SU-DHL-6 (cell line): ENCODE data around the gene TEX19.

Experiments used
- H2AFZ ChIP-seq: fragments of 200-600 bp; sonication (generic); 2 replicates; pipeline ENCODE4 v1.6.1; 2014; ENCODE audit warnings: low read depth, mild to moderate bottlenecking, moderate library complexity, mixed read lengths, antibody characterized with exemption, low read length; ENCODE audit not compliant: severe bottlenecking
- H3F3A ChIP-seq: fragments of 200-600 bp; shearing (Covaris generic); 2 replicates; pipeline ENCODE4 v1.6.0; 2016; ENCODE audit warnings: antibody characterized with exemption, mild to moderate bottlenecking; ENCODE audit not compliant: insufficient read depth
- H3K27ac ChIP-seq: fragments of 200-600 bp; sonication (generic); 2 replicates; pipeline ENCODE4 v1.5.1; 2016; ENCODE audit warnings: low read depth, mild to moderate bottlenecking, low read length, moderate library complexity, mixed read lengths
- H3K27me3 ChIP-seq: fragments of 200-600 bp; sonication (generic), shearing (Covaris generic); 2 replicates; pipeline ENCODE4 v1.6.0; 2014; ENCODE audit warnings: mild to moderate bottlenecking, low read length
- H3K36me3 ChIP-seq: fragments of 200-600 bp; sonication (generic); 2 replicates; pipeline ENCODE4 v1.6.1; 2014; ENCODE audit warnings: mild to moderate bottlenecking, low read length, mixed read lengths
- H3K4me2 ChIP-seq: fragments of 300-600, 200-600 bp; shearing (Covaris generic), sonication (generic); 2 replicates; pipeline ENCODE4 v1.6.0; 2014; ENCODE audit warnings: low read length, low read depth, mild to moderate bottlenecking; ENCODE audit not compliant: poor library complexity, severe bottlenecking
- H3K4me3 ChIP-seq: fragments of 200-600 bp; sonication (generic); 2 replicates; pipeline ENCODE4 v1.5.1; 2014; ENCODE audit warnings: antibody characterized with exemption, low read length, mild to moderate bottlenecking, mixed read lengths; ENCODE audit not compliant: insufficient read depth, poor library complexity, severe bottlenecking
- H3K79me2 ChIP-seq: fragments of 200-600 bp; sonication (generic); 2 replicates; pipeline ENCODE4 v1.6.1; 2014; ENCODE audit warnings: mild to moderate bottlenecking, low read length, moderate library complexity; ENCODE audit not compliant: insufficient read depth
- H3K9ac ChIP-seq: fragments of 200-600 bp; sonication (generic); 2 replicates; pipeline ENCODE4 v1.7.0; 2014; ENCODE audit warnings: mild to moderate bottlenecking, low read length
- H3K9me2 ChIP-seq: fragments of 200-600 bp; sonication (generic); replicated peaks from 2 replicates; pipeline ENCODE4 v1.6.1; 2014; ENCODE audit warnings: low read length; ENCODE audit not compliant: insufficient read depth
- H3K9me3 ChIP-seq: fragments of 200-600 bp; sonication (generic); 2 replicates; pipeline ENCODE4 v1.6.1; 2014; ENCODE audit warnings: low read length, mixed read lengths; ENCODE audit not compliant: insufficient read depth
- H4K20me1 ChIP-seq: fragments of 200-600 bp; sonication (generic); 2 replicates; pipeline ENCODE4 v1.6.1; 2014; ENCODE audit warnings: low read depth, mild to moderate bottlenecking, antibody characterized with exemption, low read length, moderate library complexity, mixed read lengths
- EZH2phosphoT487 ChIP-seq: fragments of 200-600 bp; sonication (generic), shearing (Covaris generic); conservative IDR thresholded peaks from 2 replicates; pipeline ENCODE4 v1.6.1; 2018; ENCODE audit warnings: mild to moderate bottlenecking, antibody characterized with exemption, low read length, moderate library complexity, mixed read lengths
- TF ChIP-seq, protein P1 (sequence below): fragments of 200-600 bp; sonication (generic); IDR thresholded peaks from one replicate; pipeline ENCODE4 v1.5.1; 2017; ENCODE audit warnings: antibody characterized with exemption, mild to moderate bottlenecking, low read length, moderate library complexity; ENCODE audit not compliant: insufficient read depth, poor library complexity, severe bottlenecking

The TEX19 gene

DNA sequence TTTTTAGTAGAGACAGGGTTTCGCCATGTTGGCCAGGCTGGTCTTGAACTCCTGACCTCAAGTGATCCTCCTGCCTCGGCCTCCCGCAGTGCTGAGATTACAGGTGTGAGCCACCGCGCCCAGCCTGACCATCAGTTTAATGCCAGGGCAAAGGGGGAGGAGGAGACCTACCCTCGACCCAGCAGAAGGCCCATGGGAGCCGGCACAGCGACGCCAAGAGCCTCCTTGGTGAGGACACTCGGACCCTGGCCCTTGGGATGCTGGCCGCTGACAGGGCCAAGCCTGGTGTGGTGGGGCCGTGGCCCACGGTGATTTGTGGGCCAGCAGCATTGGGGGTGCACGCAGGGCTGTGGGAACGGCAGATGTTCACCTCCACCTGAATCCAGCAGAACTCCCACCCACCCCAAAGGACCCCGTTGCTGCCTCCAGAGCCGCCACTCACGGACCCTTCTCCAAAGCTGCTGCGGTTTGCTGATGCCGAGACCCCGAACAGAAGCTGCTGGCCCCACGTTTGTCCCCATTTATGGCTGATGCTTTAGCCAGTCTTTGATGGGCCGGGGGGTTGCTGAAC, 32.5 kb downstream of the TEX19 start:
- Histone ChIP-seq H3K27ac (no peak overlapping the region), H3K9ac (no peak overlapping the region), H3K4me3 (no peak overlapping the region), H3K9me3 (no peaks in the 10 kb centered on the region), H3K27me3 (no peaks in the 10 kb centered on the region), H4K20me1 (no peaks in the 10 kb centered on the region), H3K9me2 (no peaks in the 10 kb centered on the region), H3K79me2 (no peaks in the 10 kb centered on the region), H2AFZ (no peak overlapping the region), H3F3A (no peaks in the 10 kb centered on the region), H3K4me2 (no peak overlapping the region), H3K36me3 (no peaks in the 10 kb centered on the region)
- no peak for TF ChIP-seq EZH2phosphoT487
- TF ChIP-seq, protein P1, sequence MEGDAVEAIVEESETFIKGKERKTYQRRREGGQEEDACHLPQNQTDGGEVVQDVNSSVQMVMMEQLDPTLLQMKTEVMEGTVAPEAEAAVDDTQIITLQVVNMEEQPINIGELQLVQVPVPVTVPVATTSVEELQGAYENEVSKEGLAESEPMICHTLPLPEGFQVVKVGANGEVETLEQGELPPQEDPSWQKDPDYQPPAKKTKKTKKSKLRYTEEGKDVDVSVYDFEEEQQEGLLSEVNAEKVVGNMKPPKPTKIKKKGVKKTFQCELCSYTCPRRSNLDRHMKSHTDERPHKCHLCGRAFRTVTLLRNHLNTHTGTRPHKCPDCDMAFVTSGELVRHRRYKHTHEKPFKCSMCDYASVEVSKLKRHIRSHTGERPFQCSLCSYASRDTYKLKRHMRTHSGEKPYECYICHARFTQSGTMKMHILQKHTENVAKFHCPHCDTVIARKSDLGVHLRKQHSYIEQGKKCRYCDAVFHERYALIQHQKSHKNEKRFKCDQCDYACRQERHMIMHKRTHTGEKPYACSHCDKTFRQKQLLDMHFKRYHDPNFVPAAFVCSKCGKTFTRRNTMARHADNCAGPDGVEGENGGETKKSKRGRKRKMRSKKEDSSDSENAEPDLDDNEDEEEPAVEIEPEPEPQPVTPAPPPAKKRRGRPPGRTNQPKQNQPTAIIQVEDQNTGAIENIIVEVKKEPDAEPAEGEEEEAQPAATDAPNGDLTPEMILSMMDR: no peak

DNA sequence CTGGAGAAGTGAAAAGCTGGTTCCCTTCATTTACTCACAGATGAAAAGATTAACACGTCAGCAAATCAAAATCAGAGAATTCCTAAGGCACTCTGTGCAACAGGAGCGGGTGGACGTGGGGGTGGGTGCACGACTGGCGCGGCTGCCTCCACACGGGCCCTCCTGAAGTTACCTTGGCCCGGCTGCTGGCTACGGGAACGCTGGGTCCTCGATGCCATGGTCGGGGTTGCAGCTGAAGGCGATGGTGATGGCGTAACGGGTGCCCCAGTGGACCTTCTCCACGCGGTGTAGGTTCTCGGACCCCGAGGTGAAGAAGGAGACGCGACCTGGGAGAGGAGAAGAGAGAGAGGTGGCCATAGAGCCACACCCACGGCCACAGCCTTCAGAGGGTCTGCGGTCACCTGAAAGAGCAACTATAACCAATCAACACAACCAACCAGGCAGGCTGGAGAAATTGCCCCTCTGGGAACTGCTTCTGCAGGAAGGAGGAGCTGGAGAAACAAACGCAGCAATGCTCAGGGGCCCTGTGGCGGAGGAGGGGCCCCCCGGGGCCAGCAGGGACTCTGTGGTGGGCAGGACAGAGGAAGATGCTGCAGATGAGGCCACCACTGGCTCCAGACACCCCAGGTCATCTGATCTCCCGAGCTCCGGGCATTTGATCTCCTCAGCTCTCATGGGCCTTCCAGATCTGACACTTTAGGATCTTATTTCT, 33.3 kb downstream of the TEX19 start:
- no peak overlapping the region for H3K4me2 ChIP-seq

DNA sequence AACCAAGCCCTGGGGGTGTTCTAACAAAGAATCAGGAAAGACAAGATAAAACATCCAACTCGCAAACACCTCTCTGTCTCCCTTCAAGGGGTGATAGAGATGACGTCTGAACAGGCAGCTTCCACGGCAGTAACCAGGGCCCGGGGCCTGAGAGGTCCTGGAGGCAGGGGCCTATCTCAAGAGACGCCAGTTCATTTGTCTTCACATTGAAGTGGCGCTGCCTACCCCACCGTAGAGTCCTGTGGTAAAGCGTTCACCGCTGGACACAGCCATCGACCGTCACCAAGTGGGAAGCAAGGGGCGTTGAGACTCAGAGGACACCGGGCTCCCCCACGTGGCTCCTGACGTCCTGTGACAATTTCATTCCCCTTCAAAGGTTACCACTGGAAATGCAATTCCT, 33.9 kb downstream of the TEX19 start:
- H3K4me2 ChIP-seq: no peak overlapping the region
- no peaks in the 10 kb centered on the region for H4K20me1 ChIP-seq
- H3F3A ChIP-seq: no peaks in the 10 kb centered on the region
- H3K9me3 ChIP-seq: no peaks in the 10 kb centered on the region
- no peak for TF ChIP-seq EZH2phosphoT487
- TF ChIP-seq, protein P1: no peak
- H3K27ac ChIP-seq: no peak overlapping the region
- H3K36me3 ChIP-seq: no peaks in the 10 kb centered on the region
- no peaks in the 10 kb centered on the region for H3K9me2 ChIP-seq
- no peak overlapping the region for H2AFZ ChIP-seq
- H3K9ac ChIP-seq: no peak overlapping the region
- no peak overlapping the region for H3K4me3 ChIP-seq
- no peaks in the 10 kb centered on the region for H3K79me2 ChIP-seq
- H3K27me3 ChIP-seq: no peaks in the 10 kb centered on the region

More for the DNA sequence above, 33.3 kb downstream of the TEX19 start:
- no peak overlapping the region for H3K9ac ChIP-seq
- H3K79me2 ChIP-seq: no peaks in the 10 kb centered on the region
- H3K36me3 ChIP-seq: no peaks in the 10 kb centered on the region
- H3K9me2 ChIP-seq: no peaks in the 10 kb centered on the region
- no peaks in the 10 kb centered on the region for H3K9me3 ChIP-seq
- no peak overlapping the region for H3K27ac ChIP-seq
- H4K20me1 ChIP-seq: no peaks in the 10 kb centered on the region
- no peak overlapping the region for H2AFZ ChIP-seq
- H3F3A ChIP-seq: no peaks in the 10 kb centered on the region
- H3K4me3 ChIP-seq: no peak overlapping the region
- TF ChIP-seq, protein P1: no peak
- H3K27me3 ChIP-seq: no peaks in the 10 kb centered on the region
